ENCODE data around the gene GJA8.
A peak's percentile ranks its signal among the peaks of the same experiment; 100 is the strongest.
"Not testable (repeated sequence)": the region's sequence is repeated elsewhere in the genome, so short reads cannot be mapped to it uniquely, and the experiment has no call there.

GJA8 gene

DNA sequence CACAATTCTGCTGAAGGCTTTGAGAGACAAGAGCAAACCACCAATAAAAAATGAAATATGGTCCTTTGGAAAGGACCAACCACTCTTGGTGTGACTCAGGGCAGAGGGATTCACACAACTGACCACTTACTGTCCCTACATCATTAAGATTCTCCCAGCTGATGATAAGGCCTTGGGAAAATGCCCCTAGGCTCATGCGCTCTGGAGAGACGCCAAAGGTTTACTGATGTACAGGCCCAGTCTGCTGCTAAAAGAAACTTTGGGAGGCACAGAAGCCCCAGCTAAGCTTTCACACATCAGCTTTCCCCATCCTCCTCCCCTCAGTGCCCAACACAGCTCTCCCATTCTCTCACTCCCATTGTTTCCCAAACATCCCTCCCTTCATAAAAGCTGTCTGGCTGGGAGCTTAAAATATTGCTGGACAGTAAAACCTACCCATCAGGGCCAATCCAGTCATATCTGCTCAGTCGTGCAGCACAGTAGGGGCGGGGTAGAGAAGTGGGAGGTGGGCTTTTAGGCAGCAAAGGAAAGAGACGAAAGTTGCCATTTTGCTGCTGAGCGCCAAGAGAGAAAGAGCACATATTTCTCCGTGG is at the start of gene GJA8:
Gene GJA8 (plus strand): TSS at position 543 of the 593 bp plus-strand sequence. CDS start 5,161 bp downstream, outside the sequence.
- DNase-seq (ENCODE audit: low read depth): no peak

DNA sequence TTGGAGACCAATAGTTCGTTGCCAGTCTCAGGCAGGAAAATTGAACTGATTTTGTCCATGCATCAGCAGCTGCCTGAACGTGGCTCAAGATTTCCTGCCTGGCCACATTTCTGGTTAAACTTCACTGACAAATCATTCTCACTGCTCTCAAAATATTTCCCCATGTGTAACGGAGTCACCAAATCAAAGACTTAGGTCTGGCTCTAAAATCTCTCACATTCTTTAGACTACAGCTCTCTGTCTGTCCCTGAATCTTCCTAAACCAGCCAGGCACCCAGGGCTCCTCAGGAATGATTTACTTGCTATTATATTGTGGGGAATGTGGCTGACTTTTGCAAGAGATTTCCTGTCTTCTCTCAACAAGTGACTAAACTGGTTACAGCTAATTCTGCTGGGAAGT is 49.2 kb upstream of the GJA8 start:
- no peak for DNase-seq (ENCODE audit: low read depth)

DNA sequence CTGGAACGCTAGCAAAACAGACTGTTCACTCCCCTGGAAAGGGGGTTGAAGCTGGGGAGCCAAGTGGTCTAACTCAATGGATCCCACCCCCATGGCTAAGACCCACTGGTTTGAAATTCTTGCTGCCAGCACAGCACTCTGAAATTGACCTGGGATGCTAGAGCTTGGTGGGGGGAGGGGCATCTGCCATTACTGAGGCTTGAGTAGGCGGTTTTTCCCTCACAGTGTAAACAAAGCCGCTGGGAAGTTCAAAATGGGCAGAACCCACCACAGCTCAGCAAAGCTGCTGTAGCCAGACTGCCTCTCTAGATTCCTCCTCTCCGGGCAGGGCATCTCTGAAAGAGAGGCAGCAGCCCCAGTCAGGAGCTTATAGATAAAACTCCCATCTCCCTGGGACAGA is 47.6 kb upstream of the GJA8 start:
- DNase-seq (ENCODE audit: low read depth): not testable (repeated sequence)

DNA sequence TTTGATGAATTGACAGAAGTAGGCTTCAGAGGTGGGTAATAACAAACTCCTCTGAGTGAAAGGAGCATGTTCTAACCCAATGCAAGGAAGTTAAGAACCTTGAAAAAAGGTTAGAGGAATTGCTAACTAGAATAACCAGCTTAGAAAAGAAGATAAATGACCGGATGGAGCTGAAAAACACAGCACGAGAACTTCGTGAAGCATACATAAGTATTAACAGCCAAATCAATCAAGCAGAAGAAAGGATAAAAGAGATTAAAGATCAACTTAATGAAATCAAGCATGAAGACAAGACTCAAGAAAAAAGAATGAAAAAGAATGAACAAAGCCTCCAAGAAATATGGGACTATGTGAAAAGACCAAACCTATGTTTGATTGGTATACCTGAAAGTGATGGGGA is 46.6 kb upstream of the GJA8 start:
- not testable (repeated sequence) for DNase-seq (ENCODE audit: low read depth)

DNA sequence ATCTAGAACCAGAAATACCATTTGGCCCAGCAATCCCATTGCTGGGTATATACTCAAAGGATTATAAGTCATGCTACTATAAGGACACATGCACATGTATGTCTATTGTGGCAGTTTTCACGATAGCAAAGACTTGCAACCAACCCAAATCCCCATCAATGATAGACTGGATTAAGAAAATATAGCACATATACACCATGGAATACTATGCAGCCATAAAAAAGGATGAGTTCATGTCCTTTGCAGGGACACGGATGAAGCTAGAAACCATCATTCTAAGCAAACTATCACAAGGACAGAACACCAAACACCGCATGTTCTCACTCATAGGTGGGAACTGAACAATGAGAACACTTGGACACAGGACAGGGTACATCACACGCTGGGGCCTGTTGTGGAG is 35.4 kb upstream of the GJA8 start:
- DNase-seq (ENCODE audit: low read depth): not testable (repeated sequence)

DNA sequence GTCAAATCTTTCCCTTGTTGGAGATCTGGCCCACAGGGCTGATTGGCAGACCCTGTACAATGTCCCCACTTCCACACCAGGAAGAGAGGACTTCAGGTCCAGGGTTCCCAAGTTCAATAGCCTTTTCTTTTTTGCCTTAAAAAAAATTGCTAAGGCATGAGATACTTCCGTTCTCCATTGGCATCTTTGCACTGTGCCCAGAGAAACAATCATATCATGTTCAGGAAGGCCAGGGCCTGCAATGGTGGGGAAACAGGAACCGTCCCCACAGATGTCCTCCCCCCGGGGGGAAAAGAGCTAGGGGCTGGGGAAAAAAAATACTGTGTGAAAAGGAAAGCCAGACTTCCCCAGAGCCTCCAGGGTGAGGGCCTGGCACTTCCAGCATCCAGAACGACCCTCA is 24.6 kb upstream of the GJA8 start:
- DNase-seq (ENCODE audit: low read depth): no peak

DNA sequence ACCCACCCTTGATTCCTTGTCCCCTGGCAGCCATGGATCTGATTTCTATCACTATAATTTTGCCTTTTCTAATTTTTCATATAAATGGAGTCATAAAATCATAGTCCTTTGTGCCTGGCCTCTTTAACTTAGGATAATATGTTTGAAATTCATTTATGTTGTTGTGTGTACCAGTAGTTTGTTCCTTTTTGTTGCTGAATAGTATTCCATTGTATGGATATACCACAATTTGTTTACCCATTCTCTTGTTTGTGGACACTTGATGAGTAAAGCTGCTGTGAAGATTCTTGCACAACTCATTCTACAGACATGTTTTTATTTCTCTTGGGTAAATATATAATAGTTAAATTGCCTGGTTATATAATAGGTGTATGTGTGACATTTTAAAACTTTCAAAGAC is 22.7 kb upstream of the GJA8 start:
- no peak for DNase-seq (ENCODE audit: low read depth)

DNA sequence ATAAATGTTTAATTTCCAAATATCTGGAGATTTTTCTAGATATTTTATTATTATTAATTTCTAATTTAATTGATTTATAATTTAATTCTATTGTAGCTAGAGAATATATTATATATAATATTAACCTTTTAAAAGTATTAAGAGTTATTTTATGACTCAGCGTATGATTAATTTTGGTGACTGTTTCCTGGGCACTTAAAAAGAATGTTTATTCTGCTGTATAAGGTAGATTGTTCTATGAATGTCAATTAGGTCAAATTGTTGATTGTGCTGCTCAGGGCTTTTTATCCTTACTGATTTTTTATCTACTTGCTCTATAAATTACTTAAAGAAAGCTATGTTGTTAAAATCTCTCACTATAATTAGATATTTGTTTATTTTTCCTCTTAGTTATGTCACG is 20.1 kb upstream of the GJA8 start:
- DNase-seq (ENCODE audit: low read depth): no peak

DNA sequence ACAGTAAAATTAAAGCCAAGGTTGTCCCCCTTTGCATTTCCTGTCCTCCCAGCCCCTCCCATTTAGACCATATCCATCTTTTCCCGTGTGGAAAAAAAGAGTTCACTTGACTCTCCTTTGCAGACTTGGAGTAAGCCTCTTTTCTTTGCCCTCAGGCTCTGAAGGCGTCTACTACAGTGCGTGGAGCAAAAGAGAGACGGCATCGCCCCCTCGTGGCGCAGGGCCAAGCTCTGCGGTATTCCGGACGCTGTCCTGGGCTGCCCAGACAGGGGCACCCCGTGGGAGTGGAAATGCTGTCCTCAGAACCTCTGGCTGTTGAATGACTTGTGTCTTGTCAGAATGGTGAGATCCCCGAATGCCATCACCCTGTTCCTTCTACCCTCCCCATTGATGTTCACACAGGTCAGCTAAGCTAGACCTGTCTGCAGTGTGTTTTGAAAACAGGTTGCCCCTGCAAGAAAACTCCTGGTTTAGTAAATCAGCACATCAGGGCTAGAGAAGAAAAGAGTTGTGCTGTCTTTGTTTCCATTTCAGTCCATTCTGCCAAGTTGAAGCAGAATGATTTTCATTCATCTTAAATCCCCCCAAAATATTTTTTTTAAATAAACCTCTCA is 12.3 kb upstream of the GJA8 start:
- DNase-seq (ENCODE audit: low read depth): no peak

DNA sequence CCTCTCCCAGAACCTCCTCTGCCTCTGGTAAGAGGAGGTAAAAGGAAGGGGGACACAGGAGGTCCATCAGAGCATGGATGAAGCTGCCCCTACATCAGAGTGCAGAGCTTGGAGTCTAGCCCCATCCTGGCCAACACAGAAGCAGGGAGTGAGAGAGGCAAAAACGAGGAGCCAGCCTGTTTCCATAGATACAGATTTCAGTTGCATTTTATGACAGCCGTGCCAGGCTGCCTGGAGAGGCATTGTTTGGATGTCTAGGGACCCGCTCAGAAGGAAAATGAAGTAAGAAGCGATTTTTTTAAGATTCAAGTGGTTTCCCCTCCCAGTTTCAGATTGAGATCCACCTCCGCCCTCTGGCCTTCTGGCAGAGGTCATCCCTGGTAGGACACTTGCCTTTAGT is 11.5 kb upstream of the GJA8 start:
- DNase-seq (ENCODE audit: low read depth): no peak

DNA sequence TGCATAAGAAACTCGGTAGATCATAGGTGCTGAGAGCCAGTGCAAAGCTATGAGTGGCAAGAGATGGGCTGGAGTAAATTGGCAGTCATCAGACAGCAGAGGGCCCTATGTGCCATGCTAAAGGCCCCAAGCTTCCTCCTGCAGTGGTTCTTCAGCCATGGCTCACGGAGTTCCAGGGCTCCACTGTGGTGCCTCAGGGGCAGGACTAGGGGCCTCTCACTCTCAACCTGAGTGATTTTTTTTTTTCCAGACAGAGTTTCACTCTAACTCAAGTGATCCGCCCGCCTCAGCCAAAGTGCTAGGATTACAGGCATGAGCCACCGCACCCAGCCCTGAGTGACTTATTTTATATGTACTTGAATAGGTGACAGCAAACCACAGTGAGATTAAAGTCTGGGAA is 10.4 kb upstream of the GJA8 start:
- DNase-seq (ENCODE audit: low read depth): no peak

DNA sequence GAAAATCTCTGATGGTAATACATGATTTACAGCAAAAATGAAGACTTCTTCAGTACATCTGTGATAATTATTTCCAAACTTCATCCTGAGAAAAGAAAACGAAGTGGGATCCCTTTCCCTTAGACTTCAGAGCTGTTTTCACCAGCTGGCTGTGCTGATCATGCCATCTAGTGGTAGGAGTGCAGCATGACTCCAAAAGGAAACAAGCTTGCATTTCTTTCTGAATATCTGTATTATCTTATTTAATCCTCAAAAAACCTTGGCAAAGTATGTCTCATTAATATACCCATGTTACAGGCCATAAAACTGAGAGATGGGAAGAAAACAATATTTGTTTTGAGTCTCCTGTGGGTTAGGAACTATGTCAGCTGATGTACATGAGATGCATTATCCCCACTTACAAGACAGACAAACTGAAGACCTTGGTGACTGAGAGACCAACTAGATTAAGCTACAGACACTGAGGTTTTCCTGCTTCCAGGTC is 9.8 kb upstream of the GJA8 start:
- DNase-seq (ENCODE audit: low read depth): peak; percentile 48

DNA sequence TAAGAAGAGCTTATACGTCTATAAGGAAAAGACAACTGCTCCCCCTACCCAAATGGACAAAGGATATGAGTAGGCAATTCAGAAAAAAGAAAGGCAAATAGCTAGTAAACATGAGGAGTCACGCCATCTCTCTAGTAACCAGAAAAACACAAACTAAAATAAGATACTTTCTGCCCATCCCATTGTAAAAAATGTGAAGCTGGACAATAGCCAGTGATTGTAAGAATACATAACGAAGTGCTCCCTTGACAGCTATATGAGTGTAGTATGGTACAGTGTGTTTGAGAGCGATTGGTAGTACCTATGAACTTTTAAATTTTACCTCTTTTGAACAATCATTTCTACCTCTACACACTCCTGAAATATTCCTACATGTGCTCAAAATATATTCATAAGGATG is 7.5 kb upstream of the GJA8 start:
- no peak for DNase-seq (ENCODE audit: low read depth)

DNA sequence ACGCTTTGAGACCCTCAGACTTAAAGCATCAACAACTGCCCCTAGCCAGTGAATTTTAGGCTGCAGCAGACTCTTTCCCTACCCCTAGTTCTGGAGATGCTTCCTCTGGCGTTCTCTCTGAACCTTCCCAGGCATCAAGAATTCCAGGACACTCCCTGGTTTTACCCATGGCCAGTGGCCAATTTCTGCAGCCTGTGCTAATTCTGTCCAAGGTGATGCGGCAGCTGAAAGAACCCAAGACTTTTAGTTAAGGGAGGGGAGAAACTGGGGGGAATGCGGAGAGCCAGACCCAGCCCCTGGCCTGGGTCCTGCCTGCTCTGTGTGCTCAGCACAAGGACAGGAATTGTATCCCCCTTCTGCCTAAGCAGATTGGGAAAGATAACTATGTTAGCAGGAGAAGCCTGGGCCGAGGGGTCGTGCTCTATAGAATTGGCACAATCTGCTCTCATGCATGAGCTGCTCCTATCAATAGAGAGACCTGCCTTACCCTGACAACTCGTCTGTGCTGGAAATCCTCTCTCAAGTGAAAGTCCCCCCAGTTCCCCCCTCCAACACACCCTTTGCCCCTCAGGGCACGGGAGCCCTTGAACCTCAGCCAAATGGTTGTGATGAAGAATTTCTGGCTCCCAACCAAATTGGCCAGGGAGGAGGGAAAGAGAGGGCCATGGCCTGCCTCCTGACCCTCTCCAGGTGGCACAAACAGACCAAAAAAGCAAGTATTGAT is 5.4 kb upstream of the GJA8 start:
- no peak for DNase-seq (ENCODE audit: low read depth)

DNA sequence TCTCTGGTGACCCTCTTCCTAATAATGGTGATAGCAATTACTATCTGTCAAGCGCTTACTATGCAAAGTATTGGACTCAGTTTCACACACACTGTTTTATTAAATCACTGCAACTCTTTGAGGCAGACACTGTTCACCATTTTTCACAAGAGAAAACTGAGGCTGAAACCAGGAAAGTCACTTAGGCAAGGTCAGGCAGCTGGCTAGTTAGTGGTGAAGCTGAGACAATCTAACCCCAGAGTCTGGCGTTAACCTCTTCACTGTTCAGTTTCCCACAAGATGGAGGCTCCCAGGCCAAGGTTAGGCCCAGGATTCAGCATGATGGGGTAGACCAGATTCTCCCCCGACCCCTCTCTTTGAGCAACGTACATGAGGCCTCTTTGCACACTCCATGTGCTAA is 4.8 kb upstream of the GJA8 start:
- DNase-seq (ENCODE audit: low read depth): no peak

DNA sequence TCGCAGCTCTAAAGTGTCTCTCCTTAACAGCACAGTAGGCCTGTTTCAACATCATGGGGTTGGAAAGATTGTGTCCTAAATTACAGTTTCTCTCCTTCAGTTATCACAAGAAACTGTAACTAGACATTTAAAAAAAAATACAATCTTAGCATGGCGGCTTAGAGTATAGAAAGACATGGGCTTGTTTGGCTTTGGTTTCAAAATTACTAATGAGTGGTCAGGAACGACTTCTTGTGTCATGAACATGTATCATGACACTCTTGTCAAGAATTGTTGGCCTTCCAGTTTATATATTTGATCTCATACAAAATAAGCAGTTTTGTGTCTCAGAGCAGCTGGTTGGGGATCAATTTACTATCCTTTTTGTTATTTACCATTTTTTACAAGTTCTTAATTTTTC is 2.1 kb downstream of the GJA8 start:
- no peak for DNase-seq (ENCODE audit: low read depth)

DNA sequence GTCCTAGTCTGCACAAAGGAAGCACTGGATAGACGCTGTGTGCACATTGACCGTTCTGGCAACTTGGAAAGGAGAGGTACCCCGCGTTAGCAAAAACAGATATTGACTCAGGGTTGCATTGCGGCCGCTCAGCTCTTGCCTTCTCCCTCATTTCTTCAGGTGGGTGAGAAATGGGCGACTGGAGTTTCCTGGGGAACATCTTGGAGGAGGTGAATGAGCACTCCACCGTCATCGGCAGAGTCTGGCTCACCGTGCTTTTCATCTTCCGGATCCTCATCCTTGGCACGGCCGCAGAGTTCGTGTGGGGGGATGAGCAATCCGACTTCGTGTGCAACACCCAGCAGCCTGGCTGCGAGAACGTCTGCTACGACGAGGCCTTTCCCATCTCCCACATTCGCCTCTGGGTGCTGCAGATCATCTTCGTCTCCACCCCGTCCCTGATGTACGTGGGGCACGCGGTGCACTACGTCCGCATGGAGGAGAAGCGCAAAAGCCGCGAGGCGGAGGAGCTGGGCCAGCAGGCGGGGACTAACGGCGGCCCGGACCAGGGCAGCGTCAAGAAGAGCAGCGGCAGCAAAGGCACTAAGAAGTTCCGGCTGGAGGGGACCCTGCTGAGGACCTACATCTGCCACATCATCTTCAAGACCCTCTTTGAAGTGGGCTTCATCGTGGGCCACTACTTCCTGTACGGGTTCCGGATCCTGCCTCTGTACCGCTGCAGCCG is 5.4 kb downstream of the GJA8 start:
- no peak for DNase-seq (ENCODE audit: low read depth)

DNA sequence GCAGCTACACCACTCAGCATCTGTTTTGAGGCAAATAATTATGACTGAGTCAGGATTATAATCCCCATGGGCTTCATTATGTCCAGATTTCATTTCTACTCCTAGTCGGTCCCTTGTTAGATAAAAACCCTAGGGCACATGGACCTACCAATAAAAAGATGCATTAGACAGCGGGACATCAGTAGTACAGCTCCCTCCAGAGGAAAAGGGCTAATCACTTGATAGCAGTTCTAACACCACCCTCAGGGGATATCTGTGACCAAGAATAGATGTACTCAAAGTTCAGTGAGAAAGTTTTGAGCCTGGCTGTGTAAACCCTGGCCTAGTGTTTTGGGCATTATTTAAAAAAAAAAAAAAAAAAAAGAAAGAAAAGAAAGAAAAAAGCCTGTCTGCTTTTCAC is 10.0 kb downstream of the GJA8 start:
- no peak for DNase-seq (ENCODE audit: low read depth)

DNA sequence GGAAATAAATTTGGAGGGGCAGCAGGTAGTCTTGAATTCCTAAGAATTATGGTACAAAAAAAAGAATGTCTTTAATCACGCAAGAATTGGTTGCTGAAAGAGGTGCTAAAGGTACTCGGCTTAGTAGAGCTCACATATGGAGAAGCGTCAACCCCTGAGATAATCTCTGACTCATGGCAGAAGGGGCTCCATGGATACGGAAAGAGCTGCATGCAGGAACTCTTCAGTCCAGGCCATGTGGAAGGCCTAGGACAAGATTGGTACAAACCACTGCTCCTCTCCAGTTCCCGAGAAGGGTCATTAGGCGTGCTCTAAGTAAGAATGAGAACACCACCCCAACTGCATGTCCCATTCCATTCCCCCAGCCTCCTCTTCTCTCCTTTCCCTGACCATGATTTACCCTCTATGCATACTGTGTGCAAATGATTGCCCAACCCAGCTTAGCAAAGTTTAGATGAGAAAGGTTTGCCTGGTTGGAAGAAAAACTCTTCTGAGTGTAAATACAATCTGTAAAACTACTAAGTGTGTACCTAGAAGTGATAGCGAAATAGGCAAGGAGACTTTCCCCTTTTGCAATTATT is 10.9 kb downstream of the GJA8 start:
- DNase-seq (ENCODE audit: low read depth): no peak

DNA sequence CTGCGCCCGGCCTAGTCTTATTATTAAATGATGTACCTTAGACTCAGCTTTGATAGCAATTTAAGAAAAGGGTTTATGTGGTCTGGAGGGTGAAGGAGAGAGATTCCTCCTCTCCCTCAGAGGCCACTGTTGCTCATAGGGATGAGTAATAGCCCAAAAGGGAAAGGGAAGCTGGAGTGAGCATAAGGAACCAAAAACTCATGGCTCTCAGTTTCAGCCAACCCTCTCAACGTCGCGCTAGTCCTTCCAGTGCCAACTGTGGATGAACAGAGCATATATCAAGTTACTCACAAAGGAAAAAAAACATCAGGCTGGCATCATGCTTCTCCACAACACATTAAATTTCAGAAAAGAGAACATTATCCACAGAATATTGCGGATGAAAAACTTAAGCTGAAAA is 17.3 kb downstream of the GJA8 start:
- peak; percentile 11 for DNase-seq (ENCODE audit: low read depth)

DNA sequence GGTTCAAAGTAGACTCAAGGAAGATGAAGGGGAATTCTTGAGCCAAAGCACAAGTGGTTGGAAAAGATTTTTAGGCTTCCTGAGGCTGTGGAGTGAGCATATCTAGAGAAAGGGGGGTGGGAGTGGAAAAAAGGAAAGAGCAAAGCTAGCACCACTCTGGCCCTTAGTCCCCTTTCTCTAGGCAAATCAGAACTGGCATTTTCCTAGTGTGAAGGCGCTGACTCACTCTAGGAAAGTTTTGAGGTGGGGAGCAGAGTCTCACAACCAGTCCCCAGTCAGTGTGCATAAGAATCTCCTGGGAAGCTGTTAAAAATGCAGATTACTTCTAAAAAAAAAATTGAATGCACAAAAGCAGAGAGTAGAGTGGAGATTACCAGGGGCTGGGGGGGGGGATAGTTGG is 22.2 kb downstream of the GJA8 start:
- no peak for DNase-seq (ENCODE audit: low read depth)

DNA sequence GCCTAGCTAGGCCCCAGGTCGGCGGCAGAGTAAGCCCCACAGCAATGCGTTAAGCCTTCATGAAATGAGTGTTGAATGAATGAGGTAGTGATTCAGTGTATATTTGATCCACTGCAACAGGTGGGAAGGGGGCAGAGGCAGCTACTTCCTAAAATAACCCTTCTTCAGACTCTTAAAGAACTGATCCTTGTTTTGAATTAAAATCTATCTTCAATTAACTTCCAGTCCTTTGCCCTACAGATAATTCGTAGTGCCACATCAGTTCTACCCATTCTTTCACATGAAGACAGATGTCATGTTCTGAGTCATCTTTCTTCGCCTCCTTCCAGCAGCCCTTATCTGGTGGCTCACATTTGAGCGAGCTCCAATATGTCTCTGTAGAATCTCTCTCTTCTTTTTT is 24.6 kb downstream of the GJA8 start:
- DNase-seq (ENCODE audit: low read depth): not testable (repeated sequence)

Data from fibroblast of gingiva (primary cell).